MCF 10A (cell line): ENCODE measurements around the gene RUBCNL. TPM values are rescaled to one million over a fixed set of nuclear protein-coding genes. Genes with fewer than 3 reads are reported as not detected.

ENCODE experiments used
- BruUV-seq: library from RNA; stranded (reverse); fragments of 400-500 nt; replicated peaks from 2 replicates; lab custom pipeline; 2021; lab: Mats Ljungman, UMichigan
- CTCF ChIA-PET: fragments of 300-600 bp; sonication (Branson Sonifier 250); formaldehyde crosslinking; extraction: SDS; loops from one replicate; lab custom pipeline; 2021; ENCODE audit warnings: antibody characterized with exemption, inconsistent platforms; lab: Yijun Ruan, JAX
- POLR2A ChIA-PET: fragments of 300-600, 350-650 bp; sonication (Branson Sonifier 250); formaldehyde crosslinking; extraction: SDS; loops from one replicate; lab custom pipeline; 2020; ENCODE audit warnings: antibody characterized with exemption, inconsistent platforms; lab: Yijun Ruan, JAX
- DNase-seq: peaks from one replicate; pipeline ENCODE4 v3.0.0-alpha.2; 2018; ENCODE audit not compliant: unreplicated experiment
- H3K27ac Mint-ChIP-seq: one replicate; pipeline ENCODE4 v1.8.0; 2022; ENCODE audit warnings: mild to moderate bottlenecking, low read depth, mixed read lengths; ENCODE audit not compliant: unreplicated experiment
- H3K27me3 Mint-ChIP-seq: one replicate; pipeline ENCODE4 v1.8.0; 2022; ENCODE audit warnings: mixed read lengths; ENCODE audit not compliant: insufficient read depth, unreplicated experiment
- H3K36me3 Mint-ChIP-seq: one replicate; pipeline ENCODE4 v1.8.0; 2022; ENCODE audit warnings: mild to moderate bottlenecking, moderate library complexity, mixed read lengths; ENCODE audit not compliant: insufficient read depth, unreplicated experiment
- H3K4me1 Mint-ChIP-seq: one replicate; pipeline ENCODE4 v1.8.0; 2022; ENCODE audit warnings: mixed read lengths; ENCODE audit not compliant: insufficient read depth, unreplicated experiment
- H3K4me3 Mint-ChIP-seq: one replicate; pipeline ENCODE4 v1.8.0; 2022; ENCODE audit warnings: mild to moderate bottlenecking, moderate library complexity, mixed read lengths; ENCODE audit not compliant: unreplicated experiment
- H3K9me3 Mint-ChIP-seq: one replicate; pipeline ENCODE4 v1.8.0; 2022; ENCODE audit warnings: mixed read lengths; ENCODE audit not compliant: unreplicated experiment
- intact Hi-C: fragments of 100-400 bp; cut with micrococcal nuclease; formaldehyde crosslinking; loops from 2 replicates; pipeline ENCODE4 v1.14.1; 2022
- total RNA-seq: library from RNA; stranded (reverse); gene quantifications from 2 replicates; pipeline ENCODE4 v1.2.3, GENCODE V29; 2022
- TF ChIP-seq, protein P1 (sequence below): fragments of 200-600 bp; IDR thresholded peaks from one replicate; pipeline ENCODE4 v1.8.0; 2022; ENCODE audit warnings: antibody characterized with exemption, mild to moderate bottlenecking; ENCODE audit not compliant: unreplicated experiment

Gene RUBCNL
- total RNA-seq, 1 experiment from 2014 or later, result 0.37 TPM

DNA sequence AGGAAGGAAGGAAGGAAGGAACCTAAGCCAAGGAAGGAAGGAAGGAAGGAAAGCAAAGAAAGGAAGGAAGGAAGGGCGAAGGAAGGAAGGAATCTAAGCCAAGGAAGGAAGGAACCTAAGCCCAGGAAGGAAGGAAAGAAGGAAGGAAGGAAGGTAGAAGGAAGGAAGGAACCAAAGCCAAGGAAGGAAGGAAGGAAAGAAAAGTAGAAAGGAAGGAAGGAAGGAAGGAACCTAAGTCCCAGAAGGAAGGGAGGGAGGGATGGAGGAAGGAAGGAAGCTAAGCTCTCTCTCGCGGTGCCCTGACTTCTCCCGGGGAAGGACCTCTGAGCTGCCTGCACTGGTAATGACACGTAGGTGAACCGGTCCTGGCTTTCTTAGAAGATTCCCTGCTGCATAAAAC lies 1.3 kb upstream of the RUBCNL start:
- DNase-seq, result no peak
- H3K27ac Mint-ChIP-seq, result no peak overlapping the region
- H3K4me3 Mint-ChIP-seq, result no peak overlapping the region
- intact Hi-C loops, result no loop called here
- H3K4me1 Mint-ChIP-seq, result peaks cover 7% of the 10 kb centered on the region
- H3K36me3 Mint-ChIP-seq, result no peaks in the 10 kb centered on the region
- ChIA-PET POLR2A (interaction anchor here (0.6 kb wide), 2 partner anchors 17 to 253 kb away, joined by 3 read pairs; no protein-coding TSS in a partner anchor), CTCF (interaction anchor here (0.6 kb wide), 1 partner anchor 346 kb away, joined by 4 read pairs; no protein-coding TSS in a partner anchor)
- H3K27me3 Mint-ChIP-seq, result peaks cover 29% of the 10 kb centered on the region
- BruUV-seq, result no TSS peak
- no peaks in the 10 kb centered on the region for H3K9me3 Mint-ChIP-seq
- TF ChIP-seq, protein P1, sequence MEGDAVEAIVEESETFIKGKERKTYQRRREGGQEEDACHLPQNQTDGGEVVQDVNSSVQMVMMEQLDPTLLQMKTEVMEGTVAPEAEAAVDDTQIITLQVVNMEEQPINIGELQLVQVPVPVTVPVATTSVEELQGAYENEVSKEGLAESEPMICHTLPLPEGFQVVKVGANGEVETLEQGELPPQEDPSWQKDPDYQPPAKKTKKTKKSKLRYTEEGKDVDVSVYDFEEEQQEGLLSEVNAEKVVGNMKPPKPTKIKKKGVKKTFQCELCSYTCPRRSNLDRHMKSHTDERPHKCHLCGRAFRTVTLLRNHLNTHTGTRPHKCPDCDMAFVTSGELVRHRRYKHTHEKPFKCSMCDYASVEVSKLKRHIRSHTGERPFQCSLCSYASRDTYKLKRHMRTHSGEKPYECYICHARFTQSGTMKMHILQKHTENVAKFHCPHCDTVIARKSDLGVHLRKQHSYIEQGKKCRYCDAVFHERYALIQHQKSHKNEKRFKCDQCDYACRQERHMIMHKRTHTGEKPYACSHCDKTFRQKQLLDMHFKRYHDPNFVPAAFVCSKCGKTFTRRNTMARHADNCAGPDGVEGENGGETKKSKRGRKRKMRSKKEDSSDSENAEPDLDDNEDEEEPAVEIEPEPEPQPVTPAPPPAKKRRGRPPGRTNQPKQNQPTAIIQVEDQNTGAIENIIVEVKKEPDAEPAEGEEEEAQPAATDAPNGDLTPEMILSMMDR, result no peak

DNA sequence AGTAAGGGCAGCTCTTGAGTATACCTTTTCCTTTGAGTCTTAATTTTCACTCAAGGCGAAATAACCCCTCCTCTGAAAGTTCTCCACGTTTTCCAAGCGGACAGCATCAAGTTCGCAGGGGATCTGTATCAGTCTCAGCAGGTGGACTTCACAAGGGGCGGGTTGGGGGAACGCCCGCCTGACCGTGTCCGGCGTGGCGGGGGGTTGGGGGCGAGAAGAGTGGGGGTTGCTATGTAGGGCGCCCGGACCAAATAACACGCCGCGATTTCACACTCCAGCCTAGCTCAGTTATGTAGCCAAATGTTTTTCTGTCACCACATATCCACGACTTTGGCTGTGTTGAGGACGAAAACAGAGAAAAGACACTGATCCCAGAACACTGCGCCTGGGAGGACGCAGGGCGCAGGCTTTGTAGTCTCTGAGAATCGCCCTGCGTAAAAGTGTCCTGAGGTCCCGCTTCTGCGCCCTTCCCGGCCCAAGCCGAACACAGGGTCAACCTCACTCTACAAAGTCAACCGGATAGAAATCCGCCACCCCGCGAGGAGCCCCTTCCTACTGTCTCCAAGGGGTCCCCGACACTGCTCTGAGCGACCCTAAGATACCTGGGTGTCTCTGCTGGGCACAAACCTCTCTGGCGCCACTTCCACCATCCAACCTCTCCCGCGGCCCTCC lies 524 bp downstream of the RUBCNL start:
- H3K27ac Mint-ChIP-seq, result no peak overlapping the region
- H3K27me3 Mint-ChIP-seq, result peaks cover 17% of the 10 kb centered on the region

DNA sequence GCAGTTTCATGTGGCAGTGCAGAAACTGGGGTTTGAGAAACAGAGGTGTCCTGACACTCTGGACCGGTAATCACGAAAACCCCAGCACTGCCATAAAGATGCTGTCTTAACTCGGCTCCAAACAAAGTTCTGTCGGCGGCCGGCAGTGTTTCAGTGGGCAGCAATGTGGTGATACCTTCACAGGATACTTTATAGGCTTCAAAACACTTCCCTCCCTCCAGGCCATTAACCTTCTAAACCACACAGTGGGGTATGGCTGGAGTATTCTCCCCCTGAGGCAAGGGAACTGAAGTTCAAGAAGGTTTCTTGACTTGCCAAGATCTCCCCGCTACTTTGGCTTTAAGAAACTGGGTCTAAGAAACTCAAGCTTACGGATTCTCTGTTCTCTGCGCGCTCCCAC lies 1.1 kb downstream of the RUBCNL start:
- peaks cover 7% of the 10 kb centered on the region for H3K4me1 Mint-ChIP-seq
- CTCF ChIA-PET, result interaction anchor here (0.6 to 0.7 kb wide), 2 partner anchors 166 to 335 kb away, joined by 3 read pairs; no protein-coding TSS in a partner anchor
- BruUV-seq, result TSS peak; percentile 35
- H3K27ac Mint-ChIP-seq, result no peak overlapping the region
- POLR2A ChIA-PET, result interaction anchor here (0.6 kb wide), 2 partner anchors 108 to 150 kb away, joined by 3 read pairs; no protein-coding TSS in a partner anchor
- H3K9me3 Mint-ChIP-seq, result no peaks in the 10 kb centered on the region
- no peak overlapping the region for H3K4me3 Mint-ChIP-seq
- TF ChIP-seq, protein P1, result no peak
- no peak for DNase-seq
- peaks cover 17% of the 10 kb centered on the region for H3K27me3 Mint-ChIP-seq
- intact Hi-C loops, result no loop called here
- H3K36me3 Mint-ChIP-seq, result no peaks in the 10 kb centered on the region

More for the DNA sequence above, 524 bp downstream of the RUBCNL start:
- ChIA-PET CTCF (interaction anchor here (0.5 to 1.4 kb wide), 5 partner anchors 12 to 334 kb away, joined by 3 to 4 read pairs (median 3); no protein-coding TSS in a partner anchor), POLR2A (interaction anchor here (0.6 kb wide), 2 partner anchors 107 to 151 kb away, joined by 3 read pairs; no protein-coding TSS in a partner anchor)
- Mint-ChIP-seq H3K4me1 (peaks cover 7% of the 10 kb centered on the region), H3K36me3 (no peaks in the 10 kb centered on the region), H3K4me3 (peak overlapping the region; percentile 62), H3K9me3 (no peaks in the 10 kb centered on the region)
- no peak for DNase-seq
- intact Hi-C loops, result loop anchor here (1.0 kb wide), 1 partner anchor 65 kb away; no protein-coding TSS in a partner anchor
- TF ChIP-seq, protein P1, result no peak
- BruUV-seq, result no TSS peak

DNA sequence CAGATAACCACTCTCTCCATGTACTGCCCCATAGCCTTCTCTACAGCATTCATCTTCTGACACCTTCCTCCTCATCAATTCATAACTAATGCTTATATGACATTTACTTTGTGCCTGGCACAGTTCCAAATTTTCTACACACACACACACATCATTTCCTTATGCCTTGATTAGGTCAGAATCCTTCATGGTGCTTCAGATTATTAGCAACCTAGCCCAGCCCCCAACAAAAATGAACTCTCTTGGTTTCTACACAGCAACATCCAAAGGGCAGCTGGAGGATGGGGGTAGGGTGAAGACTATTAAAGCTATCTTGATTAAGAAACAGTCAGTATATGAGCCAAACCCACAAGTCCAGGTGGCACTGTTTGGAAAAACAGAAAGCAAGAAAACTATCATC lies 3.7 kb downstream of the RUBCNL start:
- Mint-ChIP-seq H3K4me1 (no peaks in the 10 kb centered on the region), H3K36me3 (no peaks in the 10 kb centered on the region), H3K27me3 (peaks cover 17% of the 10 kb centered on the region), H3K27ac (no peak overlapping the region), H3K9me3 (no peaks in the 10 kb centered on the region), H3K4me3 (no peak overlapping the region)
- POLR2A ChIA-PET, result no interaction called here
- DNase-seq, result no peak
- intact Hi-C loops, result no loop called here
- TF ChIP-seq, protein P1, result no peak
- CTCF ChIA-PET, result interaction anchor here (0.5 kb wide), 1 partner anchor 29 kb away, joined by 3 read pairs; no protein-coding TSS in a partner anchor
- BruUV-seq, result no TSS peak
